ACC112 (cell line): ENCODE data around the gene C2CD2.

Source experiments
- H2AFZ ChIP-seq: fragments of 200-600 bp; sonication (generic); one replicate; pipeline ENCODE4 v1.6.0; 2017; ENCODE audit warnings: antibody characterized with exemption, low read length; ENCODE audit not compliant: unreplicated experiment
- H3K27ac ChIP-seq: fragments of 200-600 bp; sonication (generic); 2 replicates; pipeline ENCODE4 v1.5.1; 2014; ENCODE audit warnings: low read depth, mild to moderate bottlenecking, antibody characterized with exemption, low read length, moderate library complexity
- H3K27me3 ChIP-seq: fragments of 200-600 bp; sonication (generic); 2 replicates; pipeline ENCODE4 v1.6.1; 2014; ENCODE audit warnings: mild to moderate bottlenecking, antibody characterized with exemption, low read length, moderate library complexity, mixed read lengths; ENCODE audit not compliant: insufficient read depth
- H3K36me3 ChIP-seq: fragments of 200-600 bp; sonication (generic); 2 replicates; pipeline ENCODE4 v1.6.1; 2016; ENCODE audit warnings: mild to moderate bottlenecking, antibody characterized with exemption, low read length, moderate library complexity, mixed read lengths; ENCODE audit not compliant: insufficient read depth
- H3K4me1 ChIP-seq: fragments of 200-600 bp; sonication (generic); one replicate; pipeline ENCODE4 v1.6.1; 2016; ENCODE audit warnings: low read length, mixed read lengths; ENCODE audit not compliant: insufficient read depth, unreplicated experiment, control insufficient read depth
- H3K4me3 ChIP-seq: fragments of 200-600 bp; sonication (generic); 2 replicates; pipeline ENCODE4 v1.5.1; 2014; ENCODE audit warnings: mild to moderate bottlenecking, low read depth, low read length
- H3K79me2 ChIP-seq: fragments of 200-600 bp; sonication (generic); one replicate; pipeline ENCODE4 v1.6.0; 2016; ENCODE audit warnings: low read length; ENCODE audit not compliant: control insufficient read depth, unreplicated experiment, insufficient read depth

C2CD2 gene

DNA sequence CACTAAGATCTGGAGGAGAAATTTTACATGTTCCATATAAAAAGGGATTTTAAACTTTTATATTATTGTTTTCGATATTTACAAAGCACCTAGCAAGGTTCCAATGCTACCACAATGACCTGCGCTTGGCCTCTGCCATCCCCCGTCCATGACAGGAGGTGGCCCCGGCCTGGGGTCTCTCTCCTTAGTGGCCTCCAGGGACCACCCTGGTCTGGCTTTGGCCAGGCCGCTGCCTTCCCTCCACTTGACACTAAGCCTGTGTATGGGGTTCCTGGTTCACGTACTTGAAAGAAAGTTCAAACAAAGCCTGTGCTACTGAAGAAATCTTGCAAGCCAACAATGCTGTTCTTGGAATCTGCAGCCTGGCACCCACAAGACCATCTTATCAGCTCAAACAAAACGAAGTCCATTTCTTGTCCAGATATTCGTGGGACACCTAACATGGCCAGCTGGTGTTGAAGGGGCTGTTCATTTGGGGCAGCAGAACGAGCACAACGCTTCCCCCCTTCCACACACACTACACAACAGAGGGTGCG, 87.5 kb downstream of the C2CD2 start:
- Histone ChIP-seq H3K79me2 (peaks cover 39% of the 10 kb centered on the region), H2AFZ (no peak overlapping the region), H3K27ac (no peak overlapping the region), H3K4me3 (no peak overlapping the region), H3K27me3 (no peaks in the 10 kb centered on the region), H3K36me3 (no peaks in the 10 kb centered on the region), H3K4me1 (peaks cover 21% of the 10 kb centered on the region)

DNA sequence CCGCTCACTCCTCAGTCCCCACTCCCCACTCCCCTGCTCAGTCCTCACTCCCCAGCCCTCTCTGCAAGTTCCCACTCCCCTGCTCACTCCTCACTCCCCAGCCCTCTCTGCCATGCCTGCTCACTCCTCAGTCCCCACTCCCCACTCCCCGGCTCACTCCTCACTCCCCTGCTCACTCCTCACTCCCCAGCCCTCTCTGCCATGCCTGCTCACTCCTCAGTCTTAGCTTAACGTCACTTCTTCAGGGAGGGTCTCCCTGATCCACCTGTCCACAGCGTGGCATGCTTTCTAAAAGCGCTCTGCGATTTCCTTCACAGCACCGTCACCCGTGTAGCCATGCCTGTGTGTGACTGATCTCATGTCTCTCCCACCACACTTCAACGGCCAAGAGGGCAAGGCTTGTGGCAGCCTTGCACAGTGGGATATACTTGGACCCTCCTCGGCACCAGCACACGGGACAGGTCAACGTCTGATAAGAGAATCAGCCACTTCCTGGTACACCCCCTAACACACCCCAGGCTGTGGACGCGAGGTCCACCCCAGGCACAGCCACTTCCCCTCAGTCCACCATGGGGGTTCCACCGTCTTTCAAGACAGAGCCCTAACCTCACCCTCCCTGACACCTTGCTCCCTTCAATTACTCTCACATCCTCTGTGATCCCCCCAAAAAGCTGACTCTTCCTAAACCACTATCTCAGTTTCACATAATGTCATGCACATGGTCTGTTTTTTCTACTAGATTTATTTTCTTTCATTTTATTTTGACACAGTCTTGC, 88.6 kb downstream of the C2CD2 start:
- no peaks in the 10 kb centered on the region for H3K27me3 ChIP-seq
- no peak overlapping the region for H3K4me3 ChIP-seq
- H3K79me2 ChIP-seq: peaks cover 43% of the 10 kb centered on the region
- no peak overlapping the region for H3K27ac ChIP-seq
- no peak overlapping the region for H2AFZ ChIP-seq
- H3K36me3 ChIP-seq: no peaks in the 10 kb centered on the region
- peaks cover 21% of the 10 kb centered on the region for H3K4me1 ChIP-seq

DNA sequence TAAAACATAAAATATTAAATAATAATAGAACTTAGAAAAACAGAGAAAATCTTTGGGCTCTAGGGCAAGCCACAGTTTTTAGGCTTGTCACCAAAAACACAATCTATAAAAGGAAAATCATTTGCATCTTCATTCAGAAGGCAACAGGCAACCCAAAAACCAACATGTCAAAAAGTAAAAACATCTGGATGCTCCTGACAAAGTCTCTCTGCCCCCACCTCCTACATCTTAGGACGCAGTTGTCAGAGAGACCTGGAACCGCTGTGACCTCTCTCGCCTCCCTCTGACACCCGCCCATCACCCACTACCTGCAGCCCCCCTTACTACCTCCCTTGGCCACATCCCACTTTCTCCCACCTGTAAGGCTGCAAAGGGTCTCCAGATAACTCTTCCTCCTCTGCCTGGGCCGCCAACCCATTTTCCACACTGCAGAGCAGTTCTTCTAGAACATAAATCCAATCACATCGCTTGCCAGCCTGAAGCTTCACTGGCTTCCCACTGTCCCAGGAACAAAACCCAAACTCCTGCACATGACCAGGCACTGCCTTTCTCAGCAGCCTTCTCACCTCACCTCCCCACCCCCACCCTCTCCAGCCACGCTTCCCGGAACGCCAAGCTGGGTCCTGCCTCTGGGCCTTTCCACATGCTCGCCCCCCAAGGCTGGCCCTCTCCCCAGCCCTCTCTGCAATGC, 89.4 kb downstream of the C2CD2 start:
- Histone ChIP-seq H3K27ac (no peak overlapping the region), H3K79me2 (peaks cover 43% of the 10 kb centered on the region)

DNA sequence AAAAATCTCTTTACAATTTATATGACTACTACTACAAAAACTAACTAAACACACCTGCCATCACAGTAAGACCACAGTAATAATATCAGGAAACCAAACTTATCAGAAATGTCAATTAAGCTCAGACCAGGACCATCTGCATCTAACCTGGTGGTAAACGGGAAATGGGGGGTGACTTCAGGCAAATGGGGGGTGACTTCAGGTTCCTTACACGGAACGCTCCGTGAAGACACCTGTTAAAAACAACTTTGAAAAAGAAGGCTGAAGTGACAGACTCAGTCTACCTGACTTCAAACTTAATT, 90.4 kb downstream of the C2CD2 start:
- no peaks in the 10 kb centered on the region for H3K27me3 ChIP-seq
- peak overlapping the region; percentile 39; the same call in 1 of the 2 replicates for H3K4me3 ChIP-seq
- peak overlapping the region; percentile 31 for H2AFZ ChIP-seq
- H3K27ac ChIP-seq: peak overlapping the region; percentile 49; the same call in 1 of the 2 replicates
- peaks cover 43% of the 10 kb centered on the region for H3K79me2 ChIP-seq
- H3K36me3 ChIP-seq: no peaks in the 10 kb centered on the region
- peaks cover 20% of the 10 kb centered on the region for H3K4me1 ChIP-seq

More for the DNA sequence above, 89.4 kb downstream of the C2CD2 start:
- Histone ChIP-seq H3K4me1 (peaks cover 21% of the 10 kb centered on the region), H3K36me3 (no peaks in the 10 kb centered on the region), H3K4me3 (no peak overlapping the region), H3K27me3 (no peaks in the 10 kb centered on the region), H2AFZ (no peak overlapping the region)

DNA sequence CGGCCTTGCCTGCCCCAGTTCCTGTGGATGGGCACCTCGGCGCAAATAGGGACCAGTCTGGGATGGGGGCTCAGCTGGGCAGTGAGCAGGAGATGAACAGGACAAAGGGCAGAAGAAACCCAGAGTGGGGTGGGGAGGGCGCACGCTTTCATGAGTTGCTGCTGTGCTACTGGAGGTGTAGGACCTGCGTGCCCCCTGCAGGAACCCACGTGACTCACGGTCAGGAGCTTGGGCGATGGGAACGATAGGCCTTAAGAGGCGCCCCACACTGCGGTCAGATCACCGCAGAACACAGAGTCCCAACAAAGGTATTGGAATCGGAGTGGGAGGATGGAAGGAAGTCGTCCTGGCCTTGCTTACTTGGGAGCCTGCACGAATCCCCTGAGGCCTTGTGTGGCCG, 91.8 kb downstream of the C2CD2 start:
- Histone ChIP-seq H3K79me2 (peaks cover 35% of the 10 kb centered on the region), H2AFZ (no peak overlapping the region), H3K4me1 (peaks cover 17% of the 10 kb centered on the region), H3K27ac (no peak overlapping the region), H3K4me3 (no peak overlapping the region), H3K27me3 (no peaks in the 10 kb centered on the region), H3K36me3 (no peaks in the 10 kb centered on the region)

DNA sequence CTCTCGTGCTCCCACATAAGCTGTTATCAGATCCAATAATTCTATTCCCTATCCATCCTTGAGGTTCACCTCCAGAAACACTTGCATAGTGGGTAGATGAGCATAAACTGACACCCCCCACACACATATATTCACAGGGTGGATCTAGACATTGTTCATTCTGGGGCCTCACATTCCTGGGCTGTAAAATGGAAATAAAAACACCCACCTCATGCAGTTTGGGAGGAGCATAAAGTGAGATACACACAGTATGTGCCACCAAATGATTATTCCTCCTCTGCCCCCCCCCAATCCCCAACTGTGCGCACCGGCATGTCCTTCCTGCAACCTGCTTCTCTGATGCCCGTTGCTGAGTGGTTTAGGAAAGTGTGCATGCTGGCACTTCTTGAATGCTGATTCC, 92.6 kb downstream of the C2CD2 start:
- Histone ChIP-seq H3K27me3 (no peaks in the 10 kb centered on the region), H3K27ac (no peak overlapping the region), H2AFZ (no peak overlapping the region), H3K36me3 (no peaks in the 10 kb centered on the region), H3K4me1 (peaks cover 17% of the 10 kb centered on the region), H3K79me2 (peaks cover 30% of the 10 kb centered on the region), H3K4me3 (no peak overlapping the region)

DNA sequence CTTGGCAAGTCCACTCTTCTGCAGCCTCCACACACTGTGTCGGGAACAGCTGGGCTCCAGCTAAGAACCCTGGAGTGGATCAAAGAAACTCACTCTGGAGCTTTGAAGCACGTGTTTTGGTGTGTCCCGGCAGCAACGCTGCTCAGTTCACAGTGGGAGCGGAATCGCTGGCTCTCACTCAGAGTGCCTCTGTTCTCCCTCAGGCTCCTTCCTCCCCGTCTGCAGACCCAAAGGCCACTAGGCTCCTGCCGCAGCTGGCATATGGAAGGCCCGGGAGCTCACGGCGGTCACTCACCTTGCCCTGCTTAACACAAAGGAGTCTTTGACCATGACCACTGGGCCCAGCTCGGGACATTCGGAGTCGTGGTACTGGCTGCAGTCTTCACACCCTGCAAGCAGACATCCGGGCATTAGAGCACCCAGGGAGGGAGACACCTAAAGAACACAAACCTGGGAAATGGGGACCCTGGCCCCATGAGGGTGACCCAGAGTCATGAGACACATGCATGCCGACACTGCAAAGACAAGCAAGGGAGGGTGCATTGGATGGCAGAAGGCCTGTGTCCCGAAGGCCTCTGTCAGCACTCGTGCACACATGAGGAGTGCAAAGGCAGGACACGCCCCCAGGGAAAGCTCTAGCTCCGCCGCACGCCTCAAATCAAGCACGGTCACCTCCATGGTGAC, 94.4 kb downstream of the C2CD2 start:
- H3K27ac ChIP-seq: no peak overlapping the region
- no peak overlapping the region for H2AFZ ChIP-seq
- no peaks in the 10 kb centered on the region for H3K27me3 ChIP-seq
- peaks cover 17% of the 10 kb centered on the region for H3K4me1 ChIP-seq
- no peak overlapping the region for H3K4me3 ChIP-seq
- no peaks in the 10 kb centered on the region for H3K36me3 ChIP-seq
- H3K79me2 ChIP-seq: peaks cover 20% of the 10 kb centered on the region

DNA sequence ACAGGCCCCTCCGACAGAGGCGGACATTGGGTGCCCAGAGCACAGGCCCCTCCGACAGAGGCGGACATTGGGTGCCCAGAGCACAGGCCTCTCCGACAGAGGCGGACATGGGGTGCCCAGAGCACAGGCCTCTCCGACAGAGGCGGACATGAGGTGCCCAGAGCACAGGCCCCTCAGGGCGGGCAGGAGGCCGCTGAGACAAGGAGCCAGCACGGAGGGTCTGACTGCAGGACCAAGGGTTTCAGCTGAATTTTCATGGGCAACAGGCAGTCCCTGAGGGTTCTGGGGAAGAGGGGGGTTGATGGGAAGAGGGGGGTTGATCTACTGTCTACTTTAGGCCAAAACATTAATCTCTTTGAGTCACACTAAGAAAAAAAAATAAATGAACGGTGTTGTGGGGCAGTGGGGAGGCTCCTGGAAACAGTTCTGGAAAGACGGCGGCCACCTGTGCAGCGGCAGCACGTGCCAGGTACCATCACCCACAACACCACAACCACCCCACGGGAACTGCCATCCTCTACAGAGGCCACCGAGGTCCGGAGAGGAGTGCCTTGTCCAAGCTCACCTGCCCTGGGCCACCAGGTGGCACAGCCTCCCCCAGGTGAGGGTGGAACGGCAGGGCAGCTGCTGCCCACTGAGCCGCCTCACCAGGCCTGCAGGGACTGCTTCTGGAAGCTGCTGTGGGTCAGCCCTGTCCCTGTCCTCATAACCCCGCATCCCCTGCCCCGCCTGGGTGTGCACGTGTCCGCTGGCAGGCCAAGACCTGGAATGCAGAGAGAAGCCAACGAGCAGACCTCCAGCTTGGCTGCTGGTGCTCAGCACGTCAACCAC, 95.1 kb downstream of the C2CD2 start:
- no peak overlapping the region for H3K27ac ChIP-seq
- H3K4me1 ChIP-seq: peaks cover 17% of the 10 kb centered on the region
- no peaks in the 10 kb centered on the region for H3K36me3 ChIP-seq
- H2AFZ ChIP-seq: no peak overlapping the region
- no peak overlapping the region for H3K4me3 ChIP-seq
- peaks cover 20% of the 10 kb centered on the region for H3K79me2 ChIP-seq
- H3K27me3 ChIP-seq: no peaks in the 10 kb centered on the region

DNA sequence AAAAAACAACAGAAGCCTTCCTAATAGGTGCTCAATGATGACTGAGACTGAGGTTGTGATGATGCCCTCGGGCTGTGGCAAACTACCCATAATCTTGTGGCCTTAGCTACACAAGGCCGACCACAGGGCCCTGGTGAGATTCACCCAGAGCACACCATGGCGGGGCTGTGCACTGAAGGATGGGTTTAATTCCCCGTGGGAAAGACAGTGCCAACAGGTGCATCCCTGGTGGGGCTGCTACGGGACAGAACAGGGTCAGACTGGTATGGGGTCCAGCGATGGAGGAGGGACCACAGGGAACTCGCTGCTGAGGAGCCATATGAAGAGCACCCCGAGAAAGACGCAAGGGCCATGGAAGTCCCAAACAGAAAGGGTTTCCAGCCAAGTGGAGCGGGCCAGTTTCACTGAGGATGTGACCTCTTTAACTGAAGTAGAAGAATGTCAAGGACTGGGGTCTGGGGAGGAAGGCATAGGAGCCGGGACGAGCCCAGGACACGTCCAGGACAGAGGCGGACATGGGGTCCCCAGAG, 96.0 kb downstream of the C2CD2 start:
- Histone ChIP-seq H3K27me3 (no peaks in the 10 kb centered on the region), H3K79me2 (peaks cover 20% of the 10 kb centered on the region), H3K36me3 (no peaks in the 10 kb centered on the region; the same call in 1 of the 2 replicates), H3K4me3 (no peak overlapping the region), H3K4me1 (peaks cover 9% of the 10 kb centered on the region), H2AFZ (no peak overlapping the region), H3K27ac (no peak overlapping the region)

DNA sequence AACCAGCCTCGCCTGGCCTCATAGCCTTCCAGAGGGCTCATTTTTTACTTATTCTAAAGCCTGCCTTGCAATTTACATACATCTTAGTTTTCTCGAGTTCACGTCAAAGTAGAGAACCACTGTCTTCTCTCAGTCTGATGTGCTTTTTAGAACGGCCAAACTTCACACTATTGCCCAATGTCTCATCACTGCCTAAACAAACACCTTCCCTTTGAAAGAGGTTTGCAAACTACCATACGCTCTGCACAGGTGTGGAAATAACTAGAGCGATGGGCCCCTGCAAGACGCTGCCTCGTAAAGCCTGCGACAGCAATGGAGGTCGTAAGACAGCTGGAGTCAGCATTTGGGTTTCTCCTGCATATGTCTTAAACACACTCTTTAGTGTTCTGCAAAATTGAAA, 97.2 kb downstream of the C2CD2 start:
- Histone ChIP-seq H3K27ac (no peak overlapping the region), H2AFZ (no peak overlapping the region), H3K79me2 (peaks cover 10% of the 10 kb centered on the region), H3K4me3 (no peak overlapping the region), H3K27me3 (no peaks in the 10 kb centered on the region), H3K36me3 (no peaks in the 10 kb centered on the region; the same call in 1 of the 2 replicates), H3K4me1 (no peaks in the 10 kb centered on the region)
